IPS DF 19.7 (cell line): ENCODE data around the gene PRRT2.
"Not testable (repeated sequence)": the region's sequence is repeated elsewhere in the genome, so short reads cannot be mapped to it uniquely, and the experiment has no call there.

Source experiments
- DNase-seq: peaks from one replicate; pipeline ENCODE4 v3.0.0-alpha.2; 2013; ENCODE audit warnings: low read depth, low spot score

The PRRT2 gene

GRCh38 chr16:29833219-29833618 is 21.2 kb downstream of the PRRT2 start:
- DNase-seq, result not testable (repeated sequence)

GRCh38 chr16:29834079-29834478 is 22.1 kb downstream of the PRRT2 start:
- no peak for DNase-seq

- DNase-seq, result no peak
Observed at GRCh38 chr16:29835926-29836325, 23.9 kb downstream of the PRRT2 start.

GRCh38 chr16:29836623-29837022 is 24.6 kb downstream of the PRRT2 start:
- DNase-seq, result no peak

- DNase-seq, result no peak
Observed at GRCh38 chr16:29837841-29838240, 25.8 kb downstream of the PRRT2 start.

GRCh38 chr16:29839822-29840221 is 27.8 kb downstream of the PRRT2 start:
- DNase-seq, result no peak

DNA sequence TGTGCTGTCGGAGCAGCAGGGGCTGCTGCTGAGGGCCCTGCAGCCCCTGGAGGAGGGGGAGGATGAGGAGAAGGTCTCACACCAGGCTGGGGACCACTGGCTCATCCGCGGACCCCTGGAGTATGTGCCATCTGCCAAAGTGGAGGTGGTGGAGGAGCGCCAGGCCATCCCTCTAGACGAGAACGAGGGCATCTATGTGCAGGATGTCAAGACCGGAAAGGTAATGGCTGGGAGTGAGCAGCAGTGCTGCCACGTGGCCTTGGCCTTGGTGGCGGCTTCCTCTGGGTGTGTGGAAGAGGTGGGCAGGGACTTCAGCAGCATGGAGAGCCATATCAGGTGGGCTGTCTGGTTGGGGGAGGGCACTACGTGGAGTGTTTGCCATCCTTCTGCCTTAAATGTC is 28.2 kb downstream of the PRRT2 start:
- no peak for DNase-seq

DNA sequence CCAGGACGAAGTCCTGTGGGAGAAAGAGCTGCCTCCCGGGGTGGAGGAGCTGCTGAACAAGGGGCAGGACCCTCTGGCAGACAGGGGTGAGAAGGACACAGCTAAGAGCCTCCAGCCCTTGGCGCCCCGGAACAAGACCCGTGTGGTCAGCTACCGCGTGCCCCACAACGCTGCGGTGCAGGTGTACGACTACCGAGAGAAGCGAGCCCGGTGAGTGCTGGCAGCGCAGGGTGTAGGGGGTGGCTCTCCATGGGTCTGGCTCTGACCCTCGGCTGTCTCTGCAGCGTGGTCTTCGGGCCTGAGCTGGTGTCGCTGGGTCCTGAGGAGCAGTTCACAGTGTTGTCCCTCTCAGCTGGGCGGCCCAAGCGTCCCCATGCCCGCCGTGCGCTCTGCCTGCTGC is 29.6 kb downstream of the PRRT2 start:
- DNase-seq, result no peak

- no peak for DNase-seq
Observed at GRCh38 chr16:29842732-29843346, 30.8 kb downstream of the PRRT2 start.

- no peak for DNase-seq
Observed at GRCh38 chr16:29843931-29844330, 31.9 kb downstream of the PRRT2 start.

GRCh38 chr16:29844575-29845331 is 32.8 kb downstream of the PRRT2 start:
- DNase-seq, result no peak

- no peak for DNase-seq
Observed at GRCh38 chr16:29845656-29846055, 33.7 kb downstream of the PRRT2 start.

GRCh38 chr16:29848420-29849297 is 36.7 kb downstream of the PRRT2 start:
- peak; percentile 30 for DNase-seq

- DNase-seq, result no peak
Observed at GRCh38 chr16:29849505-29849904, 37.5 kb downstream of the PRRT2 start.

GRCh38 chr16:29850998-29851397 is 39.0 kb downstream of the PRRT2 start:
- DNase-seq, result no peak

DNA sequence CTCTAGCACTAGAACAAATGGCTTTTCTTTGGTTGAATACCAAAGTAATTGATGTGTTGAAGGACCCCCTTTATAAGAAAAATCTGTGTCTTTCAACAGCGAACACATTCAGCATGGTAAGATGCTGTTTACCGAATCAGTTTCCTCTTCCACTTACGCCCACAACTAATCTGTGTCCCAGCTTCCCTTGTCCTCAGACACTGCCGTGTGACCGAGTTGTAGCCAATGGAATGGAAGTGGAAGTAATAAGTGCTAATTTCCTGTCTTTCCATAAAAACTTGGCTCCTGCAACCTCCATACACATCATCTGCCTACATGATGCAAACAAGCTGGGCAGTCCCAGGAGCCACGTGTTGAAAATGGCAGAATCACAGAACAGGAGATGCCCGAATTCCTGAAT is 40.7 kb downstream of the PRRT2 start:
- no peak for DNase-seq

GRCh38 chr16:29854520-29855100 is 42.6 kb downstream of the PRRT2 start:
- DNase-seq, result no peak

DNA sequence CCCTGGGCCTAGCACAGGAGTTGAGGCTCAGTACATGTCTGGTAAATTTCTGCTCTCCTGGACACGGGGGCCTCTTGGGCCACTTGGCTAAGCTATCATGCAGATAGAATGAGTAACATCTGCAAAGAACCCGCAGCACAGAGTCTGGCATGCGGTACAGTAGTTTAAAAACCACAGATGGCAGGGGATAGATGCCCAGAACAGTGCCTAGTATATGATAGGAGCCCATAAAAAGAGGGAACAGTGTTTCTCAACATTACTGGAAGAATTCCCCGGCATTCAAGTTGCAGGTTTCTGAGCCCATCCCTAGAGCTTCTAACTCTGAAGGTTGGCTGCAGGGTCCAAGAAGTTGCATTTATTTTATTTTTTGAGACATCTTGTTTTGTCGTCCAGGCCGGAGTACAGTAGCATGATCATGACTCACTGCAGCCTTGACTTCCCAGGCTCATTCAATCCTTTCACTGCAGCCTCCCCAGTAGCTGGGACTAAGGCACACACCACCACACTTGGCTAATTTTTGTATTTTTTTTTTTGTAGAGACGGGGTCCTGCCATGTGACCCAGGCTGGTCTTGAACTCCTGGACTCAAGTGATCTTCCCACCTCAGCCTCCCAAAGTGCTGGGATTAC is 45.3 kb downstream of the PRRT2 start:
- no peak for DNase-seq

DNA sequence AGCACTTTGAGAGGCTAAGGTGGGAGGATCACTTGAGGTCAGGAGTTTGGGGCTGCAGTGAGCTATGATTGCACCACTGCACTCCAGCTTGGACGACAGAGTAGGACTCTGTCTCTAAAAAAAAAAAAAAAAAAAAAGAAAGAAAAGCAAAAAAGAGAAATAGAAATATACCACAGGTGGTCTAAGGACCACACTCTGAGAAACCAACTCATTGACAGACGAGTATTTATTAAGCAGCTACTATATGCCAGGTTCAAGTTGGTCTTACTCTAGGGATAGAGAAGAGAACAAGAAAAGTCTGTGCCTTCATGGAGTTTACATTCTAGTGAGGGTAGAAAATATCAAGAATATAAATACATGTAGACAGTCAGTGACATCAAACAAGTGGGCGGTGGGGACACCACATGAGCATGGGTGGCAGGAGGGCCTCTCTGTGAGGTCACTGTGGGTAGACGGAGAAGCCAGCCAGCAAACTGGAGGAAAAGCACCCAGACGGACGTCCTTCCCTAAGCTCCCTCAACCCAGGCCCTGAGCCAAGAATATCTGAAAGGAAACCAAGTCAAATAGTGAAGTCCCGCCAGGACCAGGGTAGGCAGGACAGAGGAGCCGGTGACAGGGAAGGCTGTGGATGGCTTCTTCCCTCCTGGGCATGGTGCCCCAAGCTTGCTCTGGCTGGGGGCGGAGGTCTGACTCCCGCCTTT is 46.3 kb downstream of the PRRT2 start:
- DNase-seq, result no peak

- no peak for DNase-seq
Observed at GRCh38 chr16:29858974-29859373, 47.0 kb downstream of the PRRT2 start.

GRCh38 chr16:29860218-29860617 is 48.2 kb downstream of the PRRT2 start:
- DNase-seq, result no peak
